B cell (primary cell): ENCODE results near the gene GIGYF2. TPM values are rescaled to one million over a fixed set of nuclear protein-coding genes. Genes with fewer than 3 reads are reported as not detected.

Experiments used
- ATAC-seq: fragments of 200-7000 bp; cut with Tn5 transposase; one replicate; pipeline ENCODE4 v1.10.0; 2021; ENCODE audit warnings: low read depth, mild to moderate bottlenecking, moderate number of reproducible peaks, moderate library complexity
- CTCF ChIA-PET: fragments of 350-600 bp; sonication (Branson Sonifier 250); formaldehyde crosslinking; loops from one replicate; lab custom pipeline; 2021; ENCODE audit warnings: antibody characterized with exemption, inconsistent platforms; lab: Charles Lee
- POLR2A ChIA-PET: fragments of 350-600 bp; sonication (Branson Sonifier 250); formaldehyde crosslinking; loops from one replicate; lab custom pipeline; 2021; ENCODE audit warnings: antibody characterized with exemption; lab: Charles Lee
- DNase-seq: peaks from one replicate; pipeline ENCODE4 v3.0.0; 2013
- H2AFZ ChIP-seq: 2 replicates; pipeline ENCODE4 v1.6.1; 2012; ENCODE audit warnings: mild to moderate bottlenecking, low read depth, low read length; ENCODE audit not compliant: insufficient read depth, poor library complexity, severe bottlenecking
- H3K27ac ChIP-seq, 2 donors: 1 replicate in 1 of 2; 2 replicates in 1 of 2; pipeline ENCODE4 v1.5.1; 2012 to 2013; ENCODE audit warnings: low read length in 2 of 2, mild to moderate bottlenecking in 2 of 2, moderate library complexity in 1 of 2
- H3K27me3 ChIP-seq, 4 experiments: fragments of 200-600 bp in 1 of 4; sonication (generic) in 1 of 4; replicated peaks in 1 of 4; 1 replicate in 2 of 4; 2 replicates in 2 of 4; pipeline versions ENCODE4 v1.6.1 to v1.7.0; 2013 to 2016; ENCODE audit warnings: low read length in 3 of 4, mild to moderate bottlenecking in 2 of 4, mixed read lengths in 1 of 4, moderate library complexity in 1 of 4; ENCODE audit not compliant: insufficient read depth in 4 of 4, control insufficient read depth in 3 of 4; ENCODE audit errors: control extremely low read depth in 1 of 4
- H3K36me3 ChIP-seq, 2 experiments: replicated peaks in 1 of 2; 1 replicate in 1 of 2; 2 replicates in 1 of 2; pipeline versions ENCODE4 v1.6.1 to v1.7.1; 2013; ENCODE audit warnings: low read length in 1 of 2; ENCODE audit not compliant: insufficient read depth in 2 of 2, control insufficient read depth in 1 of 2; ENCODE audit errors: control extremely low read depth in 1 of 2, extremely low read depth in 1 of 2
- H3K4me1 ChIP-seq, 2 donors: fragments of 200-600 bp in 1 of 2; sonication (generic) in 1 of 2; 1 replicate in 1 of 2; 2 replicates in 1 of 2; pipeline versions ENCODE4 v1.5.1 to v1.6.1; 2013 to 2017; ENCODE audit warnings: low read length in 2 of 2; ENCODE audit not compliant: control insufficient read depth in 2 of 2, insufficient read depth in 2 of 2
- H3K4me2 ChIP-seq: replicated peaks from 2 replicates; pipeline ENCODE3; 2012; ENCODE audit warnings: mild to moderate bottlenecking, low read depth, low read length; ENCODE audit not compliant: poor library complexity, severe bottlenecking
- H3K4me3 ChIP-seq, 5 experiments: fragments of 200-600 bp in 1 of 5; sonication (generic) in 1 of 5; 1 replicate in 3 of 5; 2 replicates in 2 of 5; pipeline versions ENCODE4 v1.5.1 to v1.7.0; 2011 to 2016; ENCODE audit warnings: low read length in 4 of 5, mild to moderate bottlenecking in 4 of 5, low read depth in 2 of 5, control low read depth in 1 of 5, moderate library complexity in 1 of 5; ENCODE audit not compliant: insufficient read depth in 1 of 5; ENCODE audit errors: control extremely low read depth in 1 of 5, extremely low read depth in 1 of 5
- H3K79me2 ChIP-seq: fragments of 200-600 bp; sonication (generic); one replicate; pipeline ENCODE4 v1.6.0; 2016; ENCODE audit warnings: low read length; ENCODE audit not compliant: control insufficient read depth, insufficient read depth
- H3K9ac ChIP-seq: fragments of 200-600 bp; sonication (generic); 2 replicates; pipeline ENCODE4 v1.6.1; 2017; ENCODE audit warnings: mild to moderate bottlenecking, low read length, moderate library complexity
- H3K9me3 ChIP-seq, 3 donors: one replicate each; pipeline versions ENCODE4 v1.6.1 to v1.7.1; 2013; ENCODE audit warnings: low read length in 2 of 3; ENCODE audit not compliant: control insufficient read depth in 2 of 3, insufficient read depth in 1 of 3; ENCODE audit errors: control extremely low read depth in 1 of 3
- H4K20me1 ChIP-seq: 2 replicates; pipeline ENCODE4 v1.6.0; 2012; ENCODE audit warnings: mild to moderate bottlenecking, low read length; ENCODE audit not compliant: insufficient read depth, control insufficient read depth, poor library complexity, severe bottlenecking
- H3K27ac Mint-ChIP-seq: one replicate; pipeline ENCODE4 v1.8.0; 2021; ENCODE audit warnings: mixed read lengths
- H3K27me3 Mint-ChIP-seq: one replicate; pipeline ENCODE4 v1.8.0; 2021; ENCODE audit warnings: mixed read lengths
- H3K4me1 Mint-ChIP-seq: one replicate; pipeline ENCODE4 v1.8.0; 2021; ENCODE audit warnings: mixed read lengths
- H3K4me3 Mint-ChIP-seq: one replicate; pipeline ENCODE4 v1.8.0; 2021; ENCODE audit warnings: mixed read lengths
- H3K9me3 Mint-ChIP-seq: one replicate; pipeline ENCODE4 v1.8.0; 2022; ENCODE audit warnings: mixed read lengths; ENCODE audit not compliant: insufficient read depth
- EZH2 ChIP-seq: IDR thresholded peaks from 2 replicates; pipeline ENCODE4 v1.6.1; 2012; ENCODE audit warnings: borderline replicate concordance, low read depth, mild to moderate bottlenecking, moderate library complexity, low read length; ENCODE audit not compliant: insufficient read depth, poor library complexity, severe bottlenecking
- WGBS: methylation state at CpG from one replicate; pipeline ENCODE4 v1.1.5; 2013; ENCODE audit warnings: missing lambda C conversion rate; ENCODE audit not compliant: insufficient coverage; 5-methylcytosine and 5-hydroxymethylcytosine counted together
- intact Hi-C: fragments of 100-400 bp; cut with micrococcal nuclease; formaldehyde crosslinking; loops from one replicate; pipeline ENCODE4 v1.10.0; 2022
- polyA plus RNA-seq: library from polyadenylated mRNA; depleted of rRNA; stranded (reverse); fragments of >200 nt; gene quantifications from 2 replicates; pipeline ENCODE4 v1.2.3, GENCODE V29; 2012
- total RNA-seq, 2 donors: library from RNA; stranded (reverse); fragments of 120-200 nt in 1 of 2; gene quantifications; 1 replicate in 1 of 2; 2 replicates in 1 of 2; pipeline versions ENCODE4 v1.2.3 to v1.2.4, GENCODE V29; 2013 to 2022
- TF ChIP-seq, protein P1 (sequence below): fragments of 200-600 bp; IDR thresholded peaks from one replicate; pipeline ENCODE4 v1.8.0; 2022; ENCODE audit warnings: antibody characterized with exemption, mild to moderate bottlenecking

GIGYF2 gene
- total and polyA plus RNA-seq, 2 donors (not counting 1 experiment from before 2014, with no cell fraction given) = 7.2 to 108 TPM

DNA sequence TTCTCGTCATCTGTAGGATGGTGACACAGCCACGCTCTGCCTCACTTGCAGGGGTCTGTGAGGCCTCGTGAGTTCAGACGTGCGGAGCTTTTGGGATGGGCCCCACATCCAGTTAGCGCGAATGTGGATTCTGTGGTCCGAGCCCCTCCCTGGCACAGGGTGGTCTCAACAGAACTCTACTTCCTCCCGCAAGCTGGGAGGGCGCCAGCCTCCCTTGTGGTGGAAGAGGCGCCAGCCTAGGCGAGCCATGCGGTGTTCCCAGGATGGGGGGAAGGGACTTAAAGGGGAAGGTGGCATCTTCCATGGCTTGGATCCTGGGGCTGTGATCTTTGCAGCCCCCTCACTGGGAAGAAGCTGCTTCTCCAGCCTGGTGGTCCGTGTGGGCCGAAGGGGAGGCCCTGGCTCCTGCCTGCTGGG is 174.3 kb downstream of the GIGYF2 start:
- Histone ChIP-seq H3K27me3 (peaks cover 0 to 16% (median 4%) of the 10 kb centered on the region in 4 experiments), H3K4me1 (peaks cover 11 to 15% of the 10 kb centered on the region in 2 donors), H3K9me3 (peaks cover 0 to 5% (median 0%) of the 10 kb centered on the region in 3 donors), H3K4me2 (no peak overlapping the region), H3K4me3 (no peak overlapping the region), H2AFZ (no peak overlapping the region), H3K79me2 (no peaks in the 10 kb centered on the region), H4K20me1 (no peaks in the 10 kb centered on the region), H3K27ac (no peak overlapping the region), H3K36me3 (no peaks in the 10 kb centered on the region), H3K9ac (no peak overlapping the region)
- peaks cover 13% of the 10 kb centered on the region for H3K4me1 Mint-ChIP-seq
- no peak overlapping the region for H3K4me3 Mint-ChIP-seq
- ChIA-PET POLR2A (no interaction called here), CTCF (no interaction called here)
- WGBS = 86% methylated on average over 11 of the region's 15 CpGs
- peaks cover 7% of the 10 kb centered on the region for H3K27me3 Mint-ChIP-seq
- intact Hi-C loops = no loop called here
- TF ChIP-seq, protein P1, sequence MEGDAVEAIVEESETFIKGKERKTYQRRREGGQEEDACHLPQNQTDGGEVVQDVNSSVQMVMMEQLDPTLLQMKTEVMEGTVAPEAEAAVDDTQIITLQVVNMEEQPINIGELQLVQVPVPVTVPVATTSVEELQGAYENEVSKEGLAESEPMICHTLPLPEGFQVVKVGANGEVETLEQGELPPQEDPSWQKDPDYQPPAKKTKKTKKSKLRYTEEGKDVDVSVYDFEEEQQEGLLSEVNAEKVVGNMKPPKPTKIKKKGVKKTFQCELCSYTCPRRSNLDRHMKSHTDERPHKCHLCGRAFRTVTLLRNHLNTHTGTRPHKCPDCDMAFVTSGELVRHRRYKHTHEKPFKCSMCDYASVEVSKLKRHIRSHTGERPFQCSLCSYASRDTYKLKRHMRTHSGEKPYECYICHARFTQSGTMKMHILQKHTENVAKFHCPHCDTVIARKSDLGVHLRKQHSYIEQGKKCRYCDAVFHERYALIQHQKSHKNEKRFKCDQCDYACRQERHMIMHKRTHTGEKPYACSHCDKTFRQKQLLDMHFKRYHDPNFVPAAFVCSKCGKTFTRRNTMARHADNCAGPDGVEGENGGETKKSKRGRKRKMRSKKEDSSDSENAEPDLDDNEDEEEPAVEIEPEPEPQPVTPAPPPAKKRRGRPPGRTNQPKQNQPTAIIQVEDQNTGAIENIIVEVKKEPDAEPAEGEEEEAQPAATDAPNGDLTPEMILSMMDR = no peak
- no peak for TF ChIP-seq EZH2
- no peak for ATAC-seq
- no peak overlapping the region for H3K27ac Mint-ChIP-seq
- H3K9me3 Mint-ChIP-seq = no peaks in the 10 kb centered on the region
- no peak for DNase-seq

DNA sequence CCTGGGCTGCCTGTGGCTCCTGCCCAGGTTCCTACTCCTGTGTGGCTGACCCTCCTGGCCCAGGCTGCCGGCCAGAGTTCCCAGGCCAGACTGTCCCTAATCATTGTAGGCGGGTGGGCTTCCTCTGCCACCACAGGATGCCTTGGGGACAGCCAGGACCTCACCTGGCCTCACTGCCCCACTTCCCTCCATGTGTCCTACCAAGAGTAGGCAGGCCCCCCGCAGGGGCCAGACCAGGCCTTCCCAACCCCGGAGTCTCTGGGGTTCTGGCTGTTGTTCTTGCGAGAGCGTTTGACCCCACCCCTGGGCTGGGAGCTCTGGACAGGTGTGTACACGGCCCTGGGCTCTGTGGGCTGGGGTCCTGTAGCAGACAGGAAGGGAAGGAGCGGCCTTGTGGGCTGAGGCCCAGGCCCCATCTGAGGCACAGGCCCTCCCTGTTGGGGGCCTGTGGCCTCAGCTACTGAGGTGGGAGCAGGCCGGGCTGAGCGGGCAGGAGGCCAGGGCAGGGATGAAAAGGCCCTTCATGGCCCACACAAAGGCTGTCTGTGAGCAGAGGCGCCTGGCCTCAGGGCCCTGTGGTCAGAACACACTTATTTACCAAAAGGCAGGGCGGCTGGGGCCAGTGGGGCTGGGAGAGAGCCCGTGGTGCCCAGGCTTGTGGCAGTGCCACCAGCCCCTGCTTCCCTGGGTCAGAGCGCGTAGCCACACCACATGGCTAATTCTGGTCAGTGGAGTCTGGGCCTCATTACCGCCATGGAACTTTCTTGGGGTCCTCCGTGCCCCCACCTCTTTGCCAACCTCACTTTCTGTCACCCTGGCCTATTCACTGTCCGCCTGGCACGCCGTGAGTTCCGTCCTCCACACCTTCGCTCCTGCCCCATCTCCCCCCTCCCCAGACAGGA is 175.0 kb downstream of the GIGYF2 start:
- peaks cover 0 to 20% (median 6%) of the 10 kb centered on the region in 4 experiments for H3K27me3 ChIP-seq
- ATAC-seq (no peak), DNase-seq (no peak)
- H3K4me1 ChIP-seq = peaks cover 11 to 19% of the 10 kb centered on the region in 2 donors
- ChIA-PET POLR2A (no interaction called here), CTCF (no interaction called here)
- no peaks in the 10 kb centered on the region for H3K79me2 ChIP-seq
- no peak overlapping the region for H3K4me2 ChIP-seq
- H4K20me1 ChIP-seq = no peaks in the 10 kb centered on the region
- no peak overlapping the region for H3K9ac ChIP-seq
- H3K27ac ChIP-seq = no peak overlapping the region
- no peak overlapping the region for H3K4me3 Mint-ChIP-seq
- intact Hi-C loops = no loop called here
- no peak for TF ChIP-seq EZH2
- TF ChIP-seq, protein P1 = no peak
- no peak overlapping the region for H3K4me3 ChIP-seq
- peaks cover 7% of the 10 kb centered on the region for H3K27me3 Mint-ChIP-seq
- H3K9me3 Mint-ChIP-seq = no peaks in the 10 kb centered on the region
- peaks cover 0 to 5% (median 0%) of the 10 kb centered on the region in 3 donors for H3K9me3 ChIP-seq
- H3K27ac Mint-ChIP-seq = no peak overlapping the region
- H2AFZ ChIP-seq = no peak overlapping the region
- 95% methylated on average over 17 of the region's 22 CpGs for WGBS
- H3K36me3 ChIP-seq = no peaks in the 10 kb centered on the region
- peaks cover 13% of the 10 kb centered on the region for H3K4me1 Mint-ChIP-seq
